Globus pallidus (tissue), 1 donor: ENCODE measurements around the gene FAM135A.
A peak's percentile ranks its signal among the peaks of the same experiment; 100 is the strongest.
"Not testable (repeated sequence)": the region's sequence is repeated elsewhere in the genome, so short reads cannot be mapped to it uniquely, and the experiment has no call there.

Experiments
- DNase-seq: peaks from one replicate; pipeline ENCODE4 v3.0.0-alpha.2; 2015; ENCODE audit warnings: low spot score

The FAM135A gene

GRCh38 chr6:70459699-70460098 is 46.4 kb downstream of the FAM135A start:
- not testable (repeated sequence) for DNase-seq

DNA sequence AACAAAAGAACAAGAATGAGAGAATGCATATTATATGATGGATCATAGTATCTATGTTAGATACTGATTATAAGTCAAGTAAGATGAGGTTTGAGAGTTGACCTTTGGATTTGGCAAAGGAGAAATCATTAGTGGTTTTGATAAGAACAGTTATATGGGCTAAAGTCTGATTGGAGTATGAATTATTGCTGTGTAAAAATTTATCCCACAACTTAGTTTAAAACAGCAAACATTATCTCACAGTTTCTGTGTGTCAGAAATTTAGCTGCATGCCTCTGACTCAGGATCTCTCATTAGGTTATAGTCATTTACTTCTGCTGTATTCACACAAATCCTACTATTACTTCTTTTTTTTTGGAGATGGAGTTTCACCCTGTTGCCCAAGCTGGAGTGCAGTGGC is 56.7 kb downstream of the FAM135A start:
- no peak for DNase-seq

DNA sequence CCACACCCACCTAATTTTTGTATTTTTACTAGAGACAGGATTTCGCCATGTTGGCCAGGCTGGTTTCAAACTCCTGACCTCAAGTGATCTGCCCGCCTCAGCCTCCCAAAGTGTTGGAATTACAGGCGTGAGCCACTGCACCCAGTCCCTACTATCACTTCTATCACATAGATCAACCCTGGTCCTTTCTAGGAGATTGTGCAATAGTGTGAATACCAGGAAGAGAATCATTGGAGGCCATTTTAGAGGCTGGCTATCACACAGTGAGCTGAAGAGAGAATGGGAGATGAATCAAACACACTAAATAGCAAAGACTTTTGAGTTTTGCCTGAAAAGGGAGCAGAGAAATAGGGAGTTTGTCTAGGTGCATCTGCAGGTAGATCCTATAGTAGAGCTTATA is 57.2 kb downstream of the FAM135A start:
- DNase-seq, result not testable (repeated sequence)

DNA sequence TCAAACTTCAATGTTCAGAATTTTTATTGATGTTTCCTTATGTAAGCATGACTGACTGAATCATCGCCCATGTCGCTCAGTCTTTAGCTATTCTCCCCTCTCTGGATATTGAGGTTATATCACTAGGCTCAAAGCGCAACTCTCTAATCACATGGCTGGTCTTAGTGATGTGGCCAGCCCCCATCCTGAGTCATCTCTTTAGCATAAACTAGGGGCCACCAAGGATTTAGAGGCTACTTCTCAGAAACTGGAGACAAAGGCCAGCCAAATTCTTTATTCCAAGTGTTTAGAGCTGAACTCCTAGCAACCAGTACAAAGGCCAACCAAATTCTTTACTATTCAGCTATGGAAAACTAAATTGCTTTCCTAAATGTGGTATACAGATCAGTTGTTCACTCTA is 61.4 kb downstream of the FAM135A start:
- DNase-seq, result no peak

DNA sequence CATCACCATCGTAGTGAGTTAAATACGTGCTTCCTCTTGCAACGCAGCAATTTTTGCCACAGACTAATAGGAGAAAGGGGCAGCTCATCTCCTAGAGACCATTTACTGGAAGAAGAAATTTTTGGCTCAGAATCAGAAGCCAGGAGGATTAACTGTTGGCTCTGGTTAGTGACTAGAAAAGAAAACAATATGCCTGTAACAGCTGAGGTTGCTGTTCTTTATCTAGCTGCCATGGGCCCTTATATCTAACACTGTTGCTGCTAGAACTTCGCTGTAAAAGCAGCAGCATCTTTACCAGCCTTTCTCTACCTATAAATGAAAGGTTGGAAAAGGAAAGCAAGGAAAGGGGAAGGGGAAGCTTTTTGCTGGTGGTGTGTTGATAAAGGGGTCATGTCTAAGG is 65.9 kb downstream of the FAM135A start:
- no peak for DNase-seq

- not testable (repeated sequence) for DNase-seq
Observed at GRCh38 chr6:70486638-70487037, 73.3 kb downstream of the FAM135A start.

GRCh38 chr6:70489364-70489763 is 76.1 kb downstream of the FAM135A start:
- DNase-seq, result no peak

GRCh38 chr6:70494833-70495232 is 81.5 kb downstream of the FAM135A start:
- no peak for DNase-seq

DNA sequence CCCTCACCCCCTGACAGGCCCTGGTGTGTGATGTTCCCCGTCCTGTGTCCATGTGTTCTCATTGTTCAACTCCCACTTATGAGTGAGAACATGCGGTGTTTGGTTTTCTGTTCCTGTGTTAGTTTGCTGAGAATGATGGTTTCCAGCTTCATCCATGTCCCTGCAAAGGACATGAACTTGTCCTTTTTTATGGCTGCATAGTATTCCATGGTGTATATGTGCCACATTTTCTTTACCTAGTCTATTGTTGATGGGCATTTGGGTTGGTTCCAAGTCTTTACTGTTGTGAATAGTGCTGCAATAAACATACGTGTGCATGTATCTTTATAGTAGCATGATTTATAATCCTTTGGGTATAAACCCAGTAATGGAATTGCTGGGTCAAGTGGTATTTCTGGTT is 82.5 kb downstream of the FAM135A start:
- DNase-seq, result not testable (repeated sequence)

- DNase-seq, result no peak
Observed at GRCh38 chr6:70502484-70502883, 89.2 kb downstream of the FAM135A start.

DNA sequence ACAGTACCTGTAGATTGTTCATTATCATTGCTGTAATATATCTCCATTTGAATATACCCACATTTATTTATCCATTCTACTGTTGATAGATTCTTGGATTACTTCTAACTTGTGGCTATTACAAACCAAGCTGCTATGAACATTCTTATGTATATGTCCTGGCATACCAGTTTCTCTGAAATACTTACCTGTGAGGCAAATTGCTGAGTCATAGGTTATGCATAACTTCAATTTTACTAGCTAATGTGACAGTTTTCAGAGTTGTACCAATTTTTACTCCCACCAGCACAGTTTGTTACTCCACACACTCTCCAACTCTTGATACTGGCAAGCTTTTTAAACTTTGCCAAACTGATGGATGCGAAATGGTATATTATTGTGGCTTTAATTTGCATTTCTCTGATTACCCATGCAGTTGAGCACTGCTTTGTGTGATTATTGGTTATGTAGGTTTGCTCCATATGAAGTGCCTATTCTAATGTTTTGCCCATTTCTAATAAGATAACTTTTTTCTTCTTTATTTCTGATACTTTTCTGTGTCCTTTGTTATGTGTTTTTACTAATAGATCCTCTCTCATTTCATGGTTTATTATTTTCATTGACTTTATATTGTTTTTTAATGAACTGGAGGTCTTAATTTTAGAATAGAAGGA is 90.6 kb downstream of the FAM135A start:
- no peak for DNase-seq

GRCh38 chr6:70506321-70506720 is 93.0 kb downstream of the FAM135A start:
- no peak for DNase-seq

GRCh38 chr6:70507161-70507560 is 93.9 kb downstream of the FAM135A start:
- no peak for DNase-seq

DNA sequence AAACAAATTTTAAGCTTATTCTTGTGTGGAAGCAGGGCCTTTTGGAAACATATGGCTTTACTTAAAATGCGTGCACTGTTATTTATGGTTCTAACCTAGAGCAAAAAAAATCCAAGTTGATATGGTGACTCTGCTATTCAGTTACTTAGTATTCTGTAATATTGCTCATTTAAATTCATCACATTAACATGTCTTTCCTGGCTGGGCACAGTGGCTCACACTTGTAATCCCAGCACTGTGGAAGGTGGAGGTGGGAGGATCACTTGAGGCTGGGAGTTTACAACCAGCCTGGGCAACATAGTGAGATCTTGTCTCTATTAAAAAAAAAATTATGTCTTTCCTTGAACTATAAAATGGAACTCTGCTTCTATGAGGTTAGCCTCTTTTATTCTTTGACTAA is 95.6 kb downstream of the FAM135A start:
- no peak for DNase-seq

GRCh38 chr6:70510600-70510999 is 97.3 kb downstream of the FAM135A start:
- DNase-seq, result no peak

DNA sequence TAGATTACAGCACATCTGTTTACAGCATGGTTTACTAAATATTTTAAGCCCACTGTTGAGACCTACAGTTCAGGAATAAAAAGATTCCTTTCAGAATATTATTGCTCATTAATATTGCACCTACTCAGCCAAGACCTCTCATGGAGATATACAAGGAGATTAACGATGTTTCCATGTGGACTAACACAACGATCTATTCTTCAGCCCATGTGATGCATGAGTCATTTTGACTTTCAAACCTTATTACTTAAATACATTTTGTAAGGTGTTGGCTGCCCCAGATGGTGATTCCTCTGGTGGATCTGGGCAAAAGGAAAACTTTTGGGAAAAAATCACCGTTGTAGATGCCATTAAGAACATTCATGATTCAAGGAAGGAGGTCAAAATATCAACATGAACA is 105.4 kb downstream of the FAM135A start:
- DNase-seq, result no peak

- DNase-seq, result no peak
Observed at GRCh38 chr6:70520575-70520974, 107.3 kb downstream of the FAM135A start.

DNA sequence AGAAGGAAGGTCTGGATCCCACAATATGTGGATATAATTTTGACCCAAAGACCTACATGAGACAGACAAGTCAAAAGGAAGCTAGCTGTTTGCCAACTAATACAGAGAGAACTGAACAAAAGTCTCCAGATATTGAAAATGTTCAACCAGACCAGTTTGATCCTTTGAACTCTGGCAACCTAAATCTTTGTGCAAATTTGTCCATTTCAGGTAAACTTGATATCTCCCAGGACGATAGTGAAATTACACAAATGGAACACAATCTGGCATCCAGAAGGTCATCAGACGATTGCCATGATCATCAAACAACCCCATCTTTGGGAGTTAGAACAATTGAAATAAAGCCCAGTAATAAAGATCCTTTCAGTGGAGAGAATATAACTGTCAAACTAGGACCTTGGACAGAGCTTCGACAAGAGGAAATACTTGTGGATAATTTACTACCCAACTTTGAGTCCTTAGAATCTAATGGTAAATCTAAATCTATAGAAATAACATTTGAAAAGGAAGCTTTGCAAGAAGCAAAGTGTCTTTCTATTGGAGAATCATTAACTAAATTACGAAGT is 111.5 kb downstream of the FAM135A start:
- no peak for DNase-seq

- DNase-seq, result no peak
Observed at GRCh38 chr6:70527071-70527737, 113.9 kb downstream of the FAM135A start.

- DNase-seq, result no peak
Observed at GRCh38 chr6:70530023-70530422, 116.7 kb downstream of the FAM135A start.

- no peak for DNase-seq
Observed at GRCh38 chr6:70531133-70531532, 117.8 kb downstream of the FAM135A start.

- no peak for DNase-seq
Observed at GRCh38 chr6:70537266-70537665, 124.0 kb downstream of the FAM135A start.

DNA sequence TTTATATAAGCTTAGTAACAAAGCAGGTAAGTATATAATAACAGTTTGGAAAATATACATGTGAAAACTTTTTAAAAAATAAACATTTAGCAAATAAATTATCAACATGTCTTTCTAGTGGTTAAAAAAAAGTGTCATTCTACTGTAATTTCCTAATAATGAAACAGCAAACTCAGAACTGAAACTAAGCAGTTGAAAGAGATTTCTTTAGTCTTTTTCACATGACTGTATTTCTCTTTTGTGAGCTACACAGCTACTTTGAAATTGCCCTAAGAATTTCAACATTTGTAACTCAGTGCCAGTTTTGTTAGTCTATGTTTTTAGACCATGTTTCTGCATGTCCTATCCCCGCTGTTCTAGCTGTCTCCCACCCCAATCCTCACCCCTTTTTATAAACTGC is 125.1 kb downstream of the FAM135A start:
- peak; percentile 8 for DNase-seq

DNA sequence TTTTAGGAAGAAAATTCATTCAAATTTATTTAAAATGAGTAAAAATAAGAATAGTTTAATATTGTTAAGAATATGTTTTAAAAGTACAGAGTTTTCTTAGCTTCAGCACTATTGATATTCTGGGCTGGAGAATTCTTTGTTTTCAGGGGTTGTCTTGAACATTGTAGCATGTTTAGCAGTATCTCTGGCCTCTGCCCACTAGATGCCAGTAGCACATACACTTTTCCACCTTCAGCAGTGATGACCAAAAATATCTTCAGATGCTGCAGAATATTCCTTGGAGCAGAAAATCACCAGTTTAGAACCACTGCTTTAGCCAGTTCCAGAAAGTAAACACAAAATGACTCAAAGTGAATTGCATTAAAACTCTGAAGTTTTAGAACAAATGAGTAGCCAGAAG is 134.0 kb downstream of the FAM135A start:
- peak; percentile 35 for DNase-seq
